Skeletal muscle tissue (tissue), 4 donors: ENCODE data around the gene ARHGAP1. TPM values are rescaled to one million over a fixed set of nuclear protein-coding genes. Genes with fewer than 3 reads are reported as not detected.
A peak's percentile ranks its signal among the peaks of the same experiment; 100 is the strongest.
"Not testable (repeated sequence)": the region's sequence is repeated elsewhere in the genome, so short reads cannot be mapped to it uniquely, and the experiment has no call there.

Experiments used
- H3K27ac ChIP-seq: one replicate; pipeline ENCODE4 v1.7.0; 2013; ENCODE audit warnings: mild to moderate bottlenecking, low read depth, low read length, inconsistent platforms
- H3K27me3 ChIP-seq, 3 donors: one replicate each; pipeline ENCODE4 v1.7.0; 2013; ENCODE audit warnings: low read length in 3 of 3; ENCODE audit not compliant: control insufficient read depth in 3 of 3, insufficient read depth in 3 of 3
- H3K36me3 ChIP-seq, 3 donors: one replicate each; pipeline ENCODE4 v1.7.0; 2013; ENCODE audit warnings: low read length in 3 of 3; ENCODE audit not compliant: control insufficient read depth in 3 of 3, insufficient read depth in 3 of 3
- H3K4me1 ChIP-seq, 3 donors: one replicate each; pipeline ENCODE4 v1.7.0; 2013; ENCODE audit warnings: low read length in 3 of 3, mild to moderate bottlenecking in 3 of 3; ENCODE audit not compliant: control insufficient read depth in 3 of 3, insufficient read depth in 3 of 3
- H3K4me3 ChIP-seq, 3 donors: one replicate each; pipeline ENCODE4 v1.7.0; 2013; ENCODE audit warnings: low read length in 3 of 3
- H3K9ac ChIP-seq, 3 donors: one replicate each; pipeline ENCODE4 v1.7.0; 2013; ENCODE audit warnings: low read length in 3 of 3, mild to moderate bottlenecking in 3 of 3, moderate library complexity in 2 of 3, low read depth in 1 of 3
- H3K9me3 ChIP-seq, 3 donors: one replicate each; pipeline ENCODE4 v1.7.0; 2013; ENCODE audit warnings: low read length in 3 of 3; ENCODE audit not compliant: control insufficient read depth in 3 of 3
- total RNA-seq: library from RNA; depleted of rRNA; stranded (reverse); fragments of >200 nt; gene quantifications from one replicate; pipeline ENCODE4 v1.2.3, GENCODE V29; 2014
- donor health status: Osteomylitis.

Gene ARHGAP1
- total RNA-seq, 1 donor from 2014 or later, result 19.8 TPM

- no peaks in the 10 kb centered on the region for H3K27me3 ChIP-seq
- no peaks in the 10 kb centered on the region for H3K9me3 ChIP-seq
- H3K36me3 ChIP-seq, result no peaks in the 10 kb centered on the region
- H3K27ac ChIP-seq, result no peak overlapping the region
- no peak overlapping the region for H3K9ac ChIP-seq
- H3K4me1 ChIP-seq, result no peaks in the 10 kb centered on the region
- H3K4me3 ChIP-seq, result no peak overlapping the region
These were observed 23.7 kb upstream of the ARHGAP1 start for GRCh38 chr11:46724088-46724487.

GRCh38 chr11:46723359-46723680 is 22.9 kb upstream of the ARHGAP1 start:
- Histone ChIP-seq H3K9me3 (no peaks in the 10 kb centered on the region), H3K27ac (no peak overlapping the region), H3K27me3 (no peaks in the 10 kb centered on the region), H3K4me1 (no peaks in the 10 kb centered on the region), H3K4me3 (no peak overlapping the region), H3K36me3 (no peaks in the 10 kb centered on the region), H3K9ac (no peak overlapping the region)

GRCh38 chr11:46722566-46723358 is 22.3 kb upstream of the ARHGAP1 start:
- H3K36me3 ChIP-seq, result no peaks in the 10 kb centered on the region
- H3K4me1 ChIP-seq, result no peaks in the 10 kb centered on the region
- H3K27ac ChIP-seq, result no peak overlapping the region
- H3K9ac ChIP-seq, result no peak overlapping the region
- H3K27me3 ChIP-seq, result no peaks in the 10 kb centered on the region
- no peak overlapping the region for H3K4me3 ChIP-seq
- H3K9me3 ChIP-seq, result no peaks in the 10 kb centered on the region

- no peak overlapping the region for H3K4me3 ChIP-seq
These were observed 20.9 kb upstream of the ARHGAP1 start for GRCh38 chr11:46721286-46721685.

GRCh38 chr11:46719543-46720218 is 19.3 kb upstream of the ARHGAP1 start:
- no peak overlapping the region for H3K27ac ChIP-seq
- H3K36me3 ChIP-seq, result no peaks in the 10 kb centered on the region
- no peak overlapping the region for H3K9ac ChIP-seq
- H3K9me3 ChIP-seq, result no peaks in the 10 kb centered on the region
- no peak overlapping the region for H3K4me3 ChIP-seq
- no peaks in the 10 kb centered on the region for H3K27me3 ChIP-seq
- peaks cover 0 to 3% (median 3%) of the 10 kb centered on the region in 3 donors for H3K4me1 ChIP-seq

More at GRCh38 chr11:46721286-46721685, 20.9 kb upstream of the ARHGAP1 start:
- no peaks in the 10 kb centered on the region for H3K36me3 ChIP-seq
- no peak overlapping the region for H3K9ac ChIP-seq
- no peak overlapping the region for H3K27ac ChIP-seq
- H3K9me3 ChIP-seq, result no peaks in the 10 kb centered on the region
- no peaks in the 10 kb centered on the region for H3K27me3 ChIP-seq
- no peaks in the 10 kb centered on the region for H3K4me1 ChIP-seq

- Histone ChIP-seq H3K4me3 (no peak within 1 kb of the TSS), H3K27ac (no peak within 1 kb of the TSS), H3K36me3 (no peaks in the 10 kb centered on the region), H3K4me1 (peaks cover 0 to 5% (median 5%) of the 10 kb centered on the region in 3 donors), H3K9ac (no peak within 1 kb of the TSS), H3K9me3 (no peaks in the 10 kb centered on the region), H3K27me3 (no peaks in the 10 kb centered on the region)
These were observed 18.7 kb upstream of the ARHGAP1 start, which contains the start of gene F2 for GRCh38 chr11:46719048-46719542. Gene F2 (plus strand): TSS chr11:46719213. CDS start chr11:46719236, 23 bp downstream.

GRCh38 chr11:46718155-46719019 is 18.0 kb upstream of the ARHGAP1 start:
- Histone ChIP-seq H3K36me3 (no peaks in the 10 kb centered on the region), H3K9me3 (no peaks in the 10 kb centered on the region), H3K4me1 (peaks cover 0 to 8% (median 8%) of the 10 kb centered on the region in 3 donors), H3K27ac (no peak overlapping the region), H3K27me3 (no peaks in the 10 kb centered on the region), H3K4me3 (no peak overlapping the region), H3K9ac (no peak overlapping the region)

GRCh38 chr11:46717825-46718154 is 17.4 kb upstream of the ARHGAP1 start:
- not testable (repeated sequence) for H3K9me3 ChIP-seq, H3K4me1 ChIP-seq, H3K36me3 ChIP-seq, H3K4me3 ChIP-seq, H3K27me3 ChIP-seq, H3K27ac ChIP-seq, H3K9ac ChIP-seq

- Histone ChIP-seq H3K4me3 (no peak overlapping the region), H3K27me3 (no peaks in the 10 kb centered on the region), H3K4me1 (peaks cover 13 to 23% (median 23%) of the 10 kb centered on the region in 3 donors), H3K27ac (peak overlapping the region; percentile 98), H3K36me3 (no peaks in the 10 kb centered on the region), H3K9ac (no peak overlapping the region), H3K9me3 (no peaks in the 10 kb centered on the region)
These were observed 12.6 kb upstream of the ARHGAP1 start for GRCh38 chr11:46712874-46713576.
